Fibroblast of mammary gland (primary cell): ENCODE measurements around the gene NCK1.
A peak's percentile ranks its signal among the peaks of the same experiment; 100 is the strongest.

Experiments used
- DNase-seq: peaks from one replicate; pipeline ENCODE4 v3.0.0-alpha.2; 2010; ENCODE audit warnings: low read depth
- H3K4me3 ChIP-seq: 2 replicates; pipeline ENCODE4 v1.5.1; 2011; ENCODE audit warnings: low read depth, mild to moderate bottlenecking, low read length, moderate library complexity; ENCODE audit not compliant: control insufficient read depth
- CTCF ChIP-seq: conservative IDR thresholded peaks from 2 replicates; pipeline ENCODE4 v1.5.1; 2011; ENCODE audit warnings: low read depth, low read length, inconsistent platforms; ENCODE audit not compliant: control insufficient read depth, insufficient read depth

NCK1 gene

GRCh38 chr3:136932978-136933772 is 71.2 kb downstream of the NCK1 start:
- no peak overlapping the region for H3K4me3 ChIP-seq
- DNase-seq: no peak
- no peak for TF ChIP-seq CTCF

GRCh38 chr3:136937175-136937574 is 75.2 kb downstream of the NCK1 start:
- H3K4me3 ChIP-seq: no peak overlapping the region
- no peak for TF ChIP-seq CTCF
- no peak for DNase-seq

- DNase-seq: no peak
- H3K4me3 ChIP-seq: no peak overlapping the region
- no peak for TF ChIP-seq CTCF
These were observed 75.8 kb downstream of the NCK1 start for GRCh38 chr3:136937851-136938250.

GRCh38 chr3:136938334-136938733 is 76.3 kb downstream of the NCK1 start:
- DNase-seq: peak; percentile 70
- no peak for TF ChIP-seq CTCF
- no peak overlapping the region for H3K4me3 ChIP-seq

GRCh38 chr3:136939489-136939888 is 77.5 kb downstream of the NCK1 start:
- H3K4me3 ChIP-seq: no peak overlapping the region
- no peak for DNase-seq
- TF ChIP-seq CTCF: no peak

- DNase-seq: no peak
- H3K4me3 ChIP-seq: no peak overlapping the region
- no peak for TF ChIP-seq CTCF
These were observed 80.8 kb downstream of the NCK1 start for GRCh38 chr3:136942803-136943202.
